Peyer's patch (tissue), 4 donors: ENCODE data around the gene HEPHL1. TPM values are rescaled to one million over a fixed set of nuclear protein-coding genes. Genes with fewer than 3 reads are reported as not detected.

Experiments used
- DNase-seq, 3 donors: peaks; one replicate each; pipeline ENCODE4 v3.0.0-alpha.2; 2017 to 2019
- H3K27ac ChIP-seq, 4 donors: fragments of 200-600 bp; sonication (generic); one replicate each; pipeline ENCODE4 v1.5.1; 2016 to 2019
- H3K27me3 ChIP-seq, 2 donors: fragments of 200-600 bp; sonication (generic); one replicate each; pipeline ENCODE4 v1.5.1; 2019
- H3K36me3 ChIP-seq, 3 donors: fragments of 200-600 bp; sonication (generic); one replicate each; pipeline ENCODE4 v1.5.1; 2016 to 2019
- H3K4me1 ChIP-seq, 4 donors: fragments of 200-600 bp; sonication (generic); one replicate each; pipeline ENCODE4 v1.5.1; 2016 to 2019
- H3K4me3 ChIP-seq, 4 donors: fragments of 200-600 bp; sonication (generic); 1 replicate in 3 of 4; 2 replicates in 1 of 4; pipeline ENCODE4 v1.5.1; 2016 to 2019; ENCODE audit warnings: mild to moderate bottlenecking in 1 of 4
- H3K9me3 ChIP-seq, 4 donors: fragments of 200-600 bp; sonication (generic); one replicate each; pipeline ENCODE4 v1.5.1; 2016 to 2019; ENCODE audit warnings: mild to moderate bottlenecking in 1 of 4
- CTCF ChIP-seq, 6 experiments: fragments of 450-650 bp in 4 of 6; fragments of 200-600 bp in 2 of 6; sonication (generic) in 1 of 6; IDR thresholded peaks; one replicate each; pipeline ENCODE4 v1.5.1; 2017 to 2019; ENCODE audit warnings: antibody characterized with exemption in 6 of 6, mild to moderate bottlenecking in 3 of 6, moderate library complexity in 1 of 6
- POLR2A ChIP-seq, 2 donors: fragments of 450-650 bp; IDR thresholded peaks; one replicate each; pipeline ENCODE4 v1.5.1; 2017; ENCODE audit warnings: antibody characterized with exemption in 2 of 2, mild to moderate bottlenecking in 2 of 2, moderate library complexity in 2 of 2
- total RNA-seq, 4 donors: library from RNA; depleted of rRNA; stranded (reverse); fragments of >200 nt; gene quantifications; one replicate each; pipeline ENCODE4 v1.1.0, GENCODE V29; 2016

The HEPHL1 gene
- total RNA-seq, 4 donors from 2014 or later: not detected

- no peaks in the 10 kb centered on the region for H3K27me3 ChIP-seq
- H3K36me3 ChIP-seq: no peaks in the 10 kb centered on the region
- H3K27ac ChIP-seq: no peak overlapping the region
- no peak overlapping the region for H3K4me3 ChIP-seq
- H3K9me3 ChIP-seq: no peaks in the 10 kb centered on the region
- no peaks in the 10 kb centered on the region for H3K4me1 ChIP-seq
- DNase-seq: no peak
- TF ChIP-seq CTCF (IDR thresholded peaks at IDR 0.05) (no peak), POLR2A (IDR thresholded peaks at IDR 0.05) (no peak)
Measured at GRCh38 chr11:94032725-94033124, 11.6 kb downstream of the HEPHL1 start.

- Histone ChIP-seq H3K27me3 (no peaks in the 10 kb centered on the region), H3K36me3 (no peaks in the 10 kb centered on the region), H3K9me3 (no peaks in the 10 kb centered on the region), H3K4me3 (no peak overlapping the region), H3K4me1 (no peaks in the 10 kb centered on the region), H3K27ac (no peak overlapping the region)
- DNase-seq: no peak
- TF ChIP-seq POLR2A (IDR thresholded peaks at IDR 0.05): no peak
- no peak for TF ChIP-seq CTCF (IDR thresholded peaks at IDR 0.05)
Measured at GRCh38 chr11:94034207-94034606, 13.1 kb downstream of the HEPHL1 start.

- no peaks in the 10 kb centered on the region for H3K9me3 ChIP-seq
- TF ChIP-seq POLR2A (IDR thresholded peaks at IDR 0.05) (no peak), CTCF (IDR thresholded peaks at IDR 0.05) (no peak)
- H3K36me3 ChIP-seq: no peaks in the 10 kb centered on the region
- H3K27me3 ChIP-seq: no peaks in the 10 kb centered on the region
- H3K4me1 ChIP-seq: no peaks in the 10 kb centered on the region
- H3K27ac ChIP-seq: no peak overlapping the region
- no peak for DNase-seq
- no peak overlapping the region for H3K4me3 ChIP-seq
Measured at GRCh38 chr11:94036096-94036495, 14.9 kb downstream of the HEPHL1 start.

GRCh38 chr11:94043241-94043640 is 22.1 kb downstream of the HEPHL1 start:
- Histone ChIP-seq H3K9me3 (no peaks in the 10 kb centered on the region), H3K4me3 (no peak overlapping the region), H3K27ac (no peak overlapping the region), H3K27me3 (no peaks in the 10 kb centered on the region), H3K4me1 (no peaks in the 10 kb centered on the region), H3K36me3 (no peaks in the 10 kb centered on the region)
- no peak for DNase-seq
- TF ChIP-seq CTCF (IDR thresholded peaks at IDR 0.05): no peak
- no peak for TF ChIP-seq POLR2A (IDR thresholded peaks at IDR 0.05)

GRCh38 chr11:94046796-94047195 is 25.6 kb downstream of the HEPHL1 start:
- TF ChIP-seq CTCF (IDR thresholded peaks at IDR 0.05) (no peak), POLR2A (IDR thresholded peaks at IDR 0.05) (no peak)
- Histone ChIP-seq H3K4me3 (no peak overlapping the region), H3K27ac (no peak overlapping the region), H3K4me1 (no peaks in the 10 kb centered on the region), H3K27me3 (no peaks in the 10 kb centered on the region), H3K9me3 (no peaks in the 10 kb centered on the region), H3K36me3 (no peaks in the 10 kb centered on the region)
- peak in 1 of 3 donors; percentile 46 for DNase-seq

GRCh38 chr11:94048032-94048709 is 27.0 kb downstream of the HEPHL1 start:
- Histone ChIP-seq H3K27me3 (no peaks in the 10 kb centered on the region), H3K36me3 (no peaks in the 10 kb centered on the region), H3K9me3 (no peaks in the 10 kb centered on the region), H3K4me1 (no peaks in the 10 kb centered on the region), H3K4me3 (no peak overlapping the region), H3K27ac (no peak overlapping the region)
- no peak for DNase-seq
- TF ChIP-seq CTCF (IDR thresholded peaks at IDR 0.05) (no peak), POLR2A (IDR thresholded peaks at IDR 0.05) (no peak)
